ENCODE data around the gene IFI44.

IFI44 gene

GRCh38 chr1:78712467-78713051 is 62.9 kb downstream of the IFI44 start:
- TF ChIP-seq TAF1 (IDR thresholded peaks at IDR 0.05; ENCODE audit: borderline replicate concordance, low read depth, low read length), result no peak
- no peak for TF ChIP-seq POLR2A (IDR thresholded peaks at IDR 0.05; ENCODE audit: low read depth, low read length)
- TF ChIP-seq POLR2AphosphoS5 (IDR thresholded peaks at IDR 0.05; ENCODE audit: low read depth, low read length), result no peak
- FAIRE-seq, result no peak
- DNase-seq (ENCODE audit: insufficient read length), result no peak

- TF ChIP-seq TAF1 (IDR thresholded peaks at IDR 0.05; ENCODE audit: borderline replicate concordance, low read depth, low read length), result no peak
- no peak for TF ChIP-seq POLR2AphosphoS5 (IDR thresholded peaks at IDR 0.05; ENCODE audit: low read depth, low read length)
- no peak for TF ChIP-seq POLR2A (IDR thresholded peaks at IDR 0.05; ENCODE audit: low read depth, low read length)
- no peak for FAIRE-seq
- DNase-seq (ENCODE audit: insufficient read length), result no peak
Measured at GRCh38 chr1:78713297-78713696, 63.7 kb downstream of the IFI44 start.
